Subcutaneous adipose tissue (tissue), 4 donors: ENCODE measurements around the gene NXPH2. TPM values are rescaled to one million over a fixed set of nuclear protein-coding genes. Genes with fewer than 3 reads are reported as not detected.

ENCODE experiments used
- CTCF ChIP-seq: fragments of 450-650 bp; IDR thresholded peaks from one replicate; pipeline ENCODE4 v1.5.1; 2016; ENCODE audit warnings: low read depth, mild to moderate bottlenecking, control low read depth, antibody characterized with exemption, moderate library complexity
- total RNA-seq, 4 donors: library from RNA; depleted of rRNA; stranded (reverse); fragments of >200 nt; gene quantifications; one replicate each; pipeline ENCODE4 v1.1.0, GENCODE V29; 2016

The NXPH2 gene
- total RNA-seq, 4 donors from 2014 or later = not detected

DNA sequence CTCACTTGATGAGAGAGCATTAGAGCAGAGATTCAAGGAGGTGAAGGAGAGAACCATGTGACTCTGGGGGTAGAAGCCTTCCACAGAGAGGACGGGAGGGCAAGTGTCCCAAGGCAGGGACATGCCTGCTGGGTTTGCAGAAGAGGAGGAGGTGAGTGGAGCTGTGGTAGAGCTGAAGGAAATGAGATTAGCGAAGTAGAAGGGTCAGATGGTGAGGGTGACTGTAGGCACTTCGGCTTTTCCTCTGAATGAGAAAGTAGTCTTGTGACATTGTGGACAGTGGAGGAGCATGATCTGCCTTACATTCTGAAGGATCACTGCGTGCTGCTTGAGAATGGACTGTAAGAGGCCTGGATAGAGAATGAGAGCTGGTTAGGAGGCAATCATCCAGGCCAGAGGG, 126.0 kb downstream of the NXPH2 start:
- no peak for TF ChIP-seq CTCF

- no peak for TF ChIP-seq CTCF
These were observed 127.8 kb downstream of the NXPH2 start for GRCh38 chr2:138652378-138652777.

- no peak for TF ChIP-seq CTCF
These were observed 130.6 kb downstream of the NXPH2 start for GRCh38 chr2:138649571-138649970.

- no peak for TF ChIP-seq CTCF
These were observed 131.6 kb downstream of the NXPH2 start for GRCh38 chr2:138648606-138649005.

DNA sequence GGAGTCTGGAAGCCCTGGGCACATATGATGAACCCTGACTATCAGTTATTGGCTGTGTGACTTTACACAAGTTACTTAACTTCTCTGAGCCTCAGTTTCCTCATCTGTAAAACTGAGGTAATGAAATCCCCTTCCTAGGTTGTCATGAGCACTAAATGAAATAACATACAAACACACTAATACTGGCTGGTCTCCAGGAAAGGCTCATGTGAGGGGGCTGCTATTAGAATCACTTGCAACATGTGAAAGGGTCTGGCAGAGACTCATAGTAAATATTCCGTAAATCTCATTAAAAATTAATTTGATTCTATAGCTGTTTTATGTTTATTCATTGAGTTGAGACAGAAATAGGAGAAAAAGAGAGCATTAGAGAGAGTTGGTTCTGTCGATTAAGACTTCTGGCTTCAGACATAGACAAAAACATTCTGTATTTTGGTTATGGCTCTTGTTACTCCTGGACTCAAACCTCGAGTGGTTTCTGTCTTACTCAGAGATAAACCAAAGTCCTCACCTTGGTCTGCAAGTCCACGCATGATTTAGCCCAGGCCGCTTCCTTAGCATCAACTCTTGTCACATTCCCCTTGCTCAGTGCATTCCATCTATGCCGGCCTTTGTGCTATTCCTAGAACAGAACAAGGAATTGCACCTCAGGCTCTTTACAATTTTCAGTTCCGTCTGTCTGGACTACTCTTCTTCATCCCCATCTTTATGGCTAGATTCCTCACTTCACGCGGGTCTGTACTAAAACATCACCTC, 139.1 kb downstream of the NXPH2 start:
- TF ChIP-seq CTCF = no peak

- no peak for TF ChIP-seq CTCF
These were observed 142.5 kb downstream of the NXPH2 start for GRCh38 chr2:138637686-138638085.

DNA sequence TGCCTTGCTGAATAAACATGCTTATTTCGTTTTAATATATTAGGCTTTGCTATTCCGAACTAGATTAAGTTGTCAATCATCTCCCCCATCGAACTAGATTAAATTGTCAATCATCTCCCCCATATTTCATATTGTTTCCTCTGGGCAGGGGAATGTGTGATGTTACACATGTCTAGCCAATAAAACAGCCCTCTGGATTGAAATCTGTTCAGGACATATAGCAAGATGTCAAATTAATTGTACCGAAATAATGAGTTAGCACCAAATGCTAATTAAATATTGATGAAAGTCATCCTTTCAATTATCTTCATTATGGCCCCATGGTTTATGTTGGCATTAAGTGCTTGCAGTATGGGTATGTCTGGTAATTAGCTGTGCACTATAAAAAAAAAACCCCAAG, 143.1 kb downstream of the NXPH2 start:
- no peak for TF ChIP-seq CTCF
